CD4-positive, alpha-beta T cell treated with Interleukin-4 for 4 hours (primary cell): Measurements from ENCODE around the gene NIPAL1.

Experiments used
- DNase-seq: peaks from one replicate; pipeline ENCODE4 v3.0.0-alpha.2; 2020

NIPAL1 gene

GRCh38 chr4:48068182-48068581 is 51.6 kb downstream of the NIPAL1 start:
- no peak for DNase-seq

DNA sequence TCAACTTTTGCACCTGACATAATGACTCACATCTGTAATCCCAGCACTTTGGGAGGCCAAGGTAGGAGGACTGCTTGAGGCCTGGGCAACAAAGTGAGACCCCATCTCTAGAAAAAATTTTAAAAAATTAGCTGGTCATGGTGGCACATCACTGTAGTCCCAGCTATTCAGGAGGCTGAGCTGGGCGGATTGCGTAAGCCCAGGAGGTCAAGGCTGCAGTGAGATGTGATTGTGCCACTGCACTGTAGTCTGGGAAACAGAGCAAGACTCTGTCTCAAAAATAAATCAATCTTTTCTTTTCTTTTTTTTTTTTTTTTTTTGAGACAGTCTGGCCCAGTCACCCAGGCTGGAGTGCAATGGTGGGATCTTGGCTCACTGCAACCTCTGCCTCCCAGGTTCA is 52.5 kb downstream of the NIPAL1 start:
- no peak for DNase-seq

- DNase-seq = no peak
Measured at GRCh38 chr4:48071191-48071590, 54.6 kb downstream of the NIPAL1 start.

GRCh38 chr4:48073567-48074103 is 57.1 kb downstream of the NIPAL1 start:
- DNase-seq = no peak

GRCh38 chr4:48074657-48075056 is 58.1 kb downstream of the NIPAL1 start:
- DNase-seq = no peak

- DNase-seq = no peak
Measured at GRCh38 chr4:48078425-48078824, 61.9 kb downstream of the NIPAL1 start.

GRCh38 chr4:48078862-48079655 is 62.5 kb downstream of the NIPAL1 start:
- no peak for DNase-seq

GRCh38 chr4:48079972-48080391 is 63.4 kb downstream of the NIPAL1 start:
- DNase-seq = no peak

DNA sequence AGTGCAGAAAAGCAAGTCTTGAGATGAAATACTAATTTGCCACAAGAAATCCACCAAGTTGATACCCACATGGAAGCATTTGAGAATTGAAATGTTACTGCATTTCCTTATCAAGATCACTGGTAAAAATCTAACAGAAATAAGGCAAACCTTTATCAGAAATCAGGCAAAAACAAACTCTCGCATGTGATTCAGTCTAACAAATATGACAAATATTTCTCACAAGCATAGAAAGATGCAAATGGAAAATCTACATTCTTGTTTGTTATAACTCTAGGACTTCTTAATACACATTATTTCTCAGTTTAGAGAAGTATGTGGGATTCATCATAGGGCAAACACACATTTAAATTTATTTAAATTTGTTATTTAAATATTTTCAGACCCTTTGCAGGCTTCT is 64.6 kb downstream of the NIPAL1 start:
- no peak for DNase-seq

DNA sequence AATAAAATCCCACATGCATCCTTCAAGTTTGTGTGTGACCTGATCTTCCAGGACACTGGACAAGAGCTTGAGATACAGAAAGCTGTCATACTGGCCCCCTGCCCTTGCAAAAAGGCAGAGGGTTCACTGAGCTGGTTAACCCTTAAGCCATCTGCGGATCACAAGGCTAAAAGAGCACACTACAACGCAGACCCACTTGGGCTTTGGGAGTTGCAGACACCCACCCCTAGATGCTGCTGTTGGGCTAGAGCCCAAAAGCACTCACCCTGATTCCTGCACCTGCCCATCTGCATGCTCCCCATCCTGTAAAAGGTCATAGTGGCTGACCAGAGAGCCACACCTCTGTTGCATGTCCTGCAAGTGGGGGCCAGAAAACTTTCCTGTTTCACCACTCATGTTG is 66.4 kb downstream of the NIPAL1 start:
- DNase-seq = no peak

DNA sequence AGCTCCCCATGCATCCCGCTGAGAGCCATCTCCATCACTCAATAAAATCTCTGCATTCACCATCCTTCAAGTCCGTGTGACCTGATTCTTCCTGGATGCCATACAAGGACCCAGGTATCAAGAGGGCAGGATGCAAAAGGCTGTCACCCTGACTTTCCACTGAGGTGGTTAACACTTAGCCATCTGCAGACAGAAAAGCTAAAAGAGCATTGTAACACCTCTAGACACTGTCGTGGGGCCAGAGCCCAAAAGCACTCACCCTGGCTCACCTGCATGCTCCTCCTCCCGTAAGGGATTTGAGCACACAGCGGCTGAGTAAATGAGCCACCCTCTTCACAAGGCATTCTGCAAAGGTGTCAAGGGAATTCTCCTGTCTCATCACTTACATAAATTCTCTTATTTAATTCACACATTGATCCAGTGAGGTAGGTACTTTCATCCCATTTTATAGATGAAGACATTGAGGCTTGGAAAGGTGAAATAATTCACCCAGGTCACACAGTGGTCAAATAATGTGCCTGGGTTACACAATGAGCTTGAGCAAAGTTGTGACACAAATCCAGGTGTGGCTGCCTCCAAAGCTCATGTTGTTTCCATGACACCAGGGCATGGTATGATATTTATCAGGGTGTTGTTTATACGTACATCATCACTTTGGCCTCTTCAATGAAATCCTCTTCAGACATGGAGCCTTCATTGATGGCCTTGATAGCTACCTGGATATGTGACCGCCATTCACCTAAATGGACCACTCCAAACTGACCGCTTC is 69.4 kb downstream of the NIPAL1 start:
- DNase-seq = no peak
